ENCODE results near the gene PKDREJ.

GRCh38 chr22:46240907-46241306, 22.2 kb downstream of the PKDREJ start:
- TF ChIP-seq CTCF (IDR thresholded peaks at IDR 0.05) (no peak), POLR2A (IDR thresholded peaks at IDR 0.05) (no peak), EP300 (IDR thresholded peaks at IDR 0.05) (no peak)

Data from suprapubic skin (tissue), 3 donors.